ENCODE data around the gene GUCY2D. TPM values are rescaled to one million over a fixed set of nuclear protein-coding genes. Genes with fewer than 3 reads are reported as not detected.
"Not testable (repeated sequence)": the region's sequence is repeated elsewhere in the genome, so short reads cannot be mapped to it uniquely, and the experiment has no call there.

Gene GUCY2D
- total RNA-seq, 1 donor from 2014 or later, result not detected

DNA sequence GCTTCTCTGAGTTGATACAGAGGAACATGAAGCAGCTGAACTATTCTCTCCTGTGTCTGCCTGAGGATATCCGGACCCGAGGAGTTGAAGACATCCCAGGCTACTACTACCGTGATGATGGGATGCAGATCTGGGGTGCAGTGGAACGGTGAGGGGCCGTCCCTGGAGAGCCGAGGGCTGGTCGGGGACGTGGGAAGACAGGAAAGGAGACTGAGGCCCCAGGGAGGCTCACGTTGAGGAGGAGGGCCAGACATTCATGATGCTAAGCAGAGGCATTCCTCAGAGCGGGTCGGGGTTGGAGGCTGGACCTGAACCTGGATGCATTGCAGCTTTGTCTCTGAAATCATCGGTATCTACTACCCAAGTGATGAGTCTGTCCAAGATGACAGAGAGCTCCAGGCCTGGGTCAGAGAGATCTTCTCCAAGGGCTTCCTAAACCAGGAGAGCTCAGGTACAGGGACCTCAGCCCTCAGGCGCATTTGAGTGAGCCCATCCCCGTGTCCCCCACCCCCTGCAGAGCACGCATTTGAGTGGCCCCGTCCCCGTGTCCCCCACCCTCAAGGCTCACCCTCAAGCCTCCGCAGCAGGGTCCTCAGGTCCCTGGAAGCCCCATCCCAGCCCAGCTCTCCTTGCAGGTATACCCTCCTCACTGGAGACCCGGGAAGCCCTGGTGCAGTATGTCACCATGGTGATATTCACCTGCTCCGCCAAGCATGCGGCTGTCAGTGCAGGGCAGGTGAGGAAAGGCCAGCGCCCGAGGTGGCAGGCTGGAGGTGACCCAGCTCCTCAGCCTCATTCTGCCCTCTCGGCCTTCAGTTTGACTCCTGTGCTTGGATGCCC is 44.7 kb downstream of the GUCY2D start:
- DNase-seq, result no peak

DNA sequence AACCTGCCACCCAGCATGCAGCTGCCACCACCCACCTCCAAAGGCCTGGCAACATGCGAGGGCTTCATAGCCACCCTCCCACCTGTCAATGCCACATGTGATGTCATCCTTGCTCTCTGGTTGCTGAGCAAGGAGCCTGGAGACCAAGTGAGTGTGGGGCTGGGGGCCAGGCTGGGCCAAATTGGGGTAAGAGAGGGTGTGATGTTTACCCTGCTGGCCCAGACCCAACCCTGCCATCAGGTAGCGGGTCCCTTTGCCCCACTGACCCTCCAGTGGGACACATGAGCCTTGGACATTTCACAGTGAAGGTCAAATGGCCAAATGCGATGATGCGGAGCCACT is 45.3 kb downstream of the GUCY2D start:
- DNase-seq, result no peak

DNA sequence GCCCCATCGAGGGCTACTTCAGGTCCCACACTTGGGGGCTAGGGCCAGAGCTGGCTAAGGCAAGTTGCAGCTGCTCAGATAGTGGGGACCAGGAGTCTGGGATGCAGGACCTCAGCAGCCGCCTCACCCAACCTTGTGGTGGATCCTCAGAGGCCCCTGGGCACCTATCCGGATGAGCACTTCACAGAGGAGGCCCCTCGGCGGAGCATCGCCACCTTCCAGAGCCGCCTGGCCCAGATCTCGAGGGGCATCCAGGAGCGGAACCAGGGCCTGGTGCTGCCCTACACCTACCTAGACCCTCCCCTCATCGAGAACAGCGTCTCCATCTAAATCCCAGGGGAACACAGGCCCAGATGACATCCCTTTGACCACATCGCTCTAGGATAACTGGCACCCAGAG is 45.8 kb downstream of the GUCY2D start:
- no peak for DNase-seq

DNA sequence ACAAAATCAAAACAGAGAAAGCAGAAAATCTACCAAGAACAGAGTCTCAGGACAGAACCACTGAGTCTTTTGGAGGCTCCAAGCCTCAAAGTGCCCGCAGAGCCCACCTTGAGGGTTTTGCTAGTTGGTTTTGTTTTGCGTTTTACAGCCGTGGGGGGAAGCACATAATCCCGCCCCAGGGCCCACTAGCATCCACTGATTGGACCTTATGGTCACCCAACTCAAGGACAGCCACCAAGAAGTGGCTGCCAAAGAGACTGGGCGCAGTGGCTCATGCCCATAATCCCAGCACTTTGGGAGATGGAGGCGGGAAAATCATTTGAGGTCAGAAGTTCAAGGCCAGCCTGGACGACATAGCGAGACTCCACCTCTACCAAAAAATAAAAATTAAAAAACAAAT is 46.3 kb downstream of the GUCY2D start:
- no peak for DNase-seq

DNA sequence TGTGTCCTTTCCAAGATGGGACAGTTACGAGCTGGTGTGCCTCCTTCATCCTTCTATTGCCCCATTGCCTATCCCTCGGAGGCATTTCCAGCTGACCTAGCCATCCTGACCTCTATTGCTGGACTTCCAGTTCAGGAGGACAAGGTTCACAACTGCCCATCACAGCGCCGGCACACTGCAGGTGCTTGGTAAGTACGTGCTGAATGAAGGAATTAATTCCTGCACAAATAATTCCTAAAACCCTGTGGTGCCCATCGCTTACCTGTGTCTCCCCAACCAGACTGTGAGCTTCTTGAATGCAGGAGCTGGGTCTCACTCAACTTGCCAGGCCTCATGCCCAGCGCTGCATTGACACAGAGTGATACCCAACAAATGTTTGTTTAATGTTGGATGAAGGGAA is 49.4 kb downstream of the GUCY2D start:
- no peak for DNase-seq

DNA sequence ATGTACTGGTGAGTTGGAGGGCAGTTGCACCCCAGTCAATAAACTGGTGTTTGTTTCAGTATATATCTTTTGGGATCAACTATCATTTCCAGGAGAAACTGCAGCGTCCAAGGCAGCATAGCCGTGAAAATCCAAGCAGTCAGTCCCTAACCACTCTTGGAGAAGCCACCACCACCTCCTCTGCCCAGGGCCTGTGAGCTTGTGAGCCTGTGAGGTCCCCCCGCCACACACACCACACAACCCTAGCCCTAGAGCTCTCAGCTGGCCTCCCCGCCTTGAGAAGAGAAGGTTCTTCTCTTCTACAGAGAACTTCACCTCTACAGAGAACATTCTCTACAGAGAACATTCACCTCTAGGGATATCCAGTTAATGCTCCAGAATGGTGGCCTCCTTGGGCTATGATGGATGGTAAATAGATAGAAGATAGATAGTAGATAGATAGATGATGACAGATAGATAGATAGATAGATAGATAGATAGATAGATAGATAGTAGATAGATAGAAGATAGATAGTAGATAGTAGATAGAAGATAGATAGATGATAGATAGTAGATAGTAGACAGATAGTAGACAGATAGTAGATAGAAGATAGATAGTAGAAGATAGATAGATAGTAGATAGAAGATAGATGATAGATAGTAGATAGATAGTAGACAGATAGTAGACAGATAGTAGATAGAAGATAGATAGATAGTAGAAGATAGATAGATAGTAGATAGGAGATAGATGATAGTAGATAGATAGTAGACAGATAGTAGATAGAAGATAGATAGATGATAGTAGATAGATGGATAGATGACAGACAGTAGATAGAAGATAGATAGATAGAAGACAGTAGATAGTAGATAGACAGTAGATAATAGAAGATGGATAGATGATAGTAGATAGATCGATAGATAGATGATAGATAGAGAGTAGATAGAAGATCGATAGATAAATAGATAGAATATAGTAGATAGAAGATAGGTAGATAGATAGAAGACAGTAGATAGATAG is 50.1 kb downstream of the GUCY2D start:
- DNase-seq, result no peak

DNA sequence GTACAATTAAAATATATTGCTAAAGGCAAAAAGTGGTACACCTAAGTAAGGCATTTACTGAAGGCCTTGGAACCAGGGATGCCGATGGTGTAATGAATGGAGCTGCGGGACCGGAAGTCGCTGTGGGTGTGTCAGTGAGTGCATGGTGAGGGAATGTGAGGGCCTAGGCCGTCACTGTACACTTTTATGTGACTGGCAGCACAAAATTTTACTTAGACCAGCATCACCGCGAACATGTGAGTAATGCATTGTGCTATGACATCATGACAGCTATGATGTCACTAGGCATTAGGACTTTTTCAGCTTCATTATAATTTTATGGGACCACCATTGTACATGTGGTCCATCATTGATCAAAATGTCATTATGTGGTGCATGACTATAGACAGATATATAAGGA is 51.2 kb downstream of the GUCY2D start:
- DNase-seq, result no peak

DNA sequence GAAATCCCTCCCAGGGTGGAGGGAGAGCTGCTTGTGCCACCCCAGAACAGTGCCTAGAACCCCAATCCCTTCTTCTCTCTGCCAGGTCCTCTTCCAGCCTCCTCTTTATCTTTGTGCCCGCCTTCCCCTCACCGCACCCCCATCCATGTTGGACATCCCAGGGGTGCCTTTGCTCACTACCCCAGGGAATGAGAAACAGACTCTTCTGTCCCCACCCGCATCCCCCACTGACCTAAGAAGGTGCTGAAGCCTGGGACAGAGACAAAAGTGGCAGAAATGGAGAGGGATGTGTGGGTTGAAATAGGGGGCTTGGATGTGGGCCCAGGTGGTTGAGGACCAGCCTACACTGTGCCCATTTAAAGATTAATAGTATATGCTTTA is 53.4 kb downstream of the GUCY2D start:
- DNase-seq, result no peak

DNA sequence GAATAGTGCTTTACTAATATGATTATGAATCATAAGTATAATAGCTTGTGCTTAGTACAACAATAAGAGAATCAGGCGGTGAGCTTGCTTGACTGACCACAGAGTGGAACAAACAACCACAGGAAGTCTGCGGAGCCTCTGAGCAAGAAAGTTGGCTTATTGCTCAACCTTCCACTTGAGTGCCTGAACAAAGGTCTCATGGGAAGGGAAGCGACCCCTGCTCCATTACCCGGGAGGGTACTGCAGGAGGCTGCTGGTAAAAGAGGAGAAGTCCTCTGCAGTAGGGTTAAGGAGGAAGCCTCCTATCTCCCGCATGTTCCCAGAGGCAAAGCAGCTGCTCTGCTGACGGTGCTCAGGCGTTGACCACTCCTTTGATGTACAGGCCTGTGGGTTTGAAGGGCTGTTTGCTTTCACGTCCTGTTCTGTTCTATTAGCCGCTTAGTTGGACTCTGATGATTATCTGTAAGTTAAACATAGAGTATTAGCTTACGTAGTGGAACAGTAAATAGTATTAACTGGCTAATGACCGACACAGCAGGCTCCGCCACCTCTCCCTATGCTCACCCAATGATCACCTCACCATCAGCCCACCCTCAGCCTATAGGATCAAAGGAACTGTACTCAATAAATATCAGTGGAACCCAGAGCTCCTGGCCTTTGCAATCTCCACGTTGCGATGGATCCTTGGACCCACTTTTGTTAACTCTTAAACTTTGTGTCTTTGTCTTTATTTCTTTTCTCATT is 54.0 kb downstream of the GUCY2D start:
- DNase-seq, result peak; percentile 85

DNA sequence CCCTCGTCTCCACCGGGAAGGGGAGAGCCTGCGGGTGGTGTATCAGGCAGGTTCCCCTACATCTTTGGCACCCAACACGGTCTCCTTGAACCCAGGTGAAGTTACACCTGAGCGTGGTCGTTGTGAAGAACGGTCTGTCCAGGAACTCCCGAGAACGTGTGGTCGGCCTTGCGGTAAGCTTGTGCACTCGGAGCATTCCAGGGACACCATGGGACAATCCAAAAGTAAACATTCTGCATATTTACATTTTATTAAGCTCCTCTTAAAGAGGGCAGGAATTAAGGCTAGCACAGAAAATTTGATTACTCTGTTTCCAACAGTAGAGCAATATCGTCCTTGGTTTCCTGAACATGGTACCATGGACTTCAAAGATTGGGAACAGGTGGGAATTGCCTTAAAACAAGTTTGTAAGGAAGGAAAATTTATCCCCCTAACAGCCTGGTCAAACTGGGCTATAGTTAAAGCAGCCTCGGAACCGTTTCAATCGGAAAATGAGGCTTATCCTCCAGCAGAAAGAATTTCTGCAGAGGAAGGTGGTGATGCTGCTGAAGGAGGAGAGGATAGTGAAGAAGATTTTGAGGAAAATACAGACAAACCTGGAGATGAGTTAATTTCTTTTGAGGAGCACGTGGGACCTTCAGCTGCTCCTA is 54.7 kb downstream of the GUCY2D start:
- DNase-seq, result no peak

DNA sequence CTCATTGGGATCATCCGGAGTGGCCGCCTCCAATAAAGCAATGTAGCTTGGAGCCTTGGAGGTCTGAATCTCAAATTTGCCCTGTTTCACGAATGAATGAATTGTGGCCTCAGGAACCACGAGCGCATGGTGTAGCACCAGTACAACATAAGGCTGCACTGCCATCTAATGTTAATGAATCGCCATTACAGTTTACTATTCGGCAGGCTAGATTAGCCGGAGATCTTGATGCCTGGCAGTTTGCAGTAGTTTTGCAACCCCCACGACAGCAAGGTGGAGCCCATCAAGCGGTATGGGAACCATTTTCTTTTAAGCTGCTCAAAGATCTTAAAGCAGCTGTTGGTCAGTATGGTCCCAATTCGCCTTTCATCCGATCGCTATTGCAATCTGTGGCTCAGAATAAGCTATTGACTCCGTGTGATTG is 55.3 kb downstream of the GUCY2D start:
- DNase-seq, result peak; percentile 88

DNA sequence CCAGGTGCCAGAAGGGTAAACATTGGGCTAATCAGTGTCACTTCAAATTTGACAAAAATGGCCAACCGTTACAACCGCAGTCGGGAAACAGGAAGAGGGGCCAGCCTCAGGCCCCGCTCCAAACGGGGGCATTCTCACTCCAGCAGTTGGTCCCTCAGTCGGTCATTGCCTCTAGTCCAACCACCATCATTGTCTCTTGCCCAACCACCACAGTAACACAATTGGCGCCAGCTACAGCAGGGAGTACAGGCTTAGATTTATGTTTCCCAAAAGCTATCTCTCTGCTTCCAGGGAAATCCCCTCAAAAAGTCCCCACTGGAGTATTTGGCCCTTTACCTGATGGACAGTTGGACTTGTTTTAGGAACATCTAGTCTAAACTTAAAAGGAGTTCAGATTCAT is 56.7 kb downstream of the GUCY2D start:
- DNase-seq, result no peak

DNA sequence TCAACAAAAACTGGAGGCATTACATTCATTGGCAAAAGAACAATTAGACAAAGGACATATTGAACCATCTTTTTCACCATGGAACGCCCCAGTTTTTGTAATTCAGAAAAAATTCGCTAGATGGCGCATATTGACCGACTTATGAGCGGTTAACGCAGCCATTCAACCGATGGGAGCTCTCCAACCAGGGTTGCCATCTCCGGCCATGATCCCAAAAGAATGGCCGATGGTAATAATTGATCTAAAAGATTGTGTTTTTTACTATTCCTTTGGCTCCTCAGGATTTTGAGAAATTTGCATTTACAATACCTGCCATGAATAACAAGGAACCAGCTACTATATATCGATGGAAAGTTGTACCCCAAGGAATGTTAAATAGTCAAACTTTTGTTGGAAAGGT is 57.9 kb downstream of the GUCY2D start:
- DNase-seq, result peak; percentile 84

DNA sequence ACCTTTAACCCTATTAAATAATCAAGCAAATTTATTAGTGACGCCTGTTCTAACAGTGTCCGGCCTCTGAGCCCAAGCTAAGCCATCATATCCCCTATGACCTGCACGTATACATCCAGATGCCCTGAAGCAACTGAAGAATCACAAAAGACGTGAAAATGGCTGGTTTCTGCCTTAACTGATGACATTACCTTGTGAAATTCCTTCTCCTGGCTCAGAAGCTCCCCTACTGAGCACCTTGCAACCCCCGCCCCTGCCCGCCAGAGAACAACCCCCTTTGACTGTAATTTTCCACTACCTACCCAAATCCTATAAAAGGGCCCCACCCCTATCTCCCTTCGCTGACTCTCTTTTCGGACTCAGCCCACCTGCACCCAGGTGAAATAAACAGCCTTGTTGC is 59.4 kb downstream of the GUCY2D start:
- DNase-seq, result not testable (repeated sequence)

DNA sequence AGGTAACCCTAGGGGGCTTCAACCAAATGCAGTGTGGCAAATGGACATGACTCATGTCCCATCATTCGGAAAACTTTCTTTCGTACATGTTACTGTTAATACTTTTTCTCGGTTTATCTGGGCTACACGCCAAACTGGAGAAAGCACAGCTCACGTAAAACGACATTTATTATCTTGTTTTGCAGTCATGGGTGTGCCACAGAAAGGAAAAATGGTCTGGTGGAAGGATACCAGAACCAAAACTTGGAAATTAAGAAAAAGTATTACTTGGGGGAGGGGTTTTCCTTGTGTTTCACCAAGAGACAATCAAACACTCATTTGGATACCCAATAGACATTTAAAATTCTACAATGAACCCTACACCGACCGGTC is 60.0 kb downstream of the GUCY2D start:
- DNase-seq, result peak; percentile 28

DNA sequence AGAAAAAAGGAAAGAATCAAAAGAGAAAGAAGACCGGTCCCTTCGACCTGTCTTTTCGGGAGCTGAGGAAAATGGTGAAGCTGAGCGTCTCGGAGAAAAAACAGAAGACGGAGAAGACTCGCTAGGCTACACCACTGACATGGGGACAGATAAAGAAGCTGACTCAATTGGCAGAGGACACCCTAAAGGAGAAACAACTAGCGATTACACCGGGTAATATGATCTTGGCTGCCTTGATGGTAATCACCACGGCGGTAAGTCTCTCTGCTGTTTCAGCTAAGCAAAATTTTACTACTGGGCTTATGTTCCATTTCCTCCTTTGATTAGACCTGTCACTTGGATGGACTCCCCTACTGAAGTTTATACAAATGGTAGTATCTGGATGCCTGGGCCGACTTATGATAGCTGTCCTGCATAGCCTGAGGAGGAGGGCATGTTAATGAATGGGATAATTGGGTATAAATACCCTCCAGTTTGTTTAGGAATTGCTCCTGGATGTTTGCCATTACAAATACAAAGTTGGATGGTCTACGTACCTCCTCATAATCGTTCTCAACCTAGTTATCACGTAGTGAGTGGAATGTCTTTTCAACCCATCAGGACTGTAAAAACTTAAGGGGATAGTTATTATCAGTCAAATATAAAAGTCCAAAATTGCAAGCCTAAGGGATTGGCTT is 60.5 kb downstream of the GUCY2D start:
- DNase-seq, result no peak

DNA sequence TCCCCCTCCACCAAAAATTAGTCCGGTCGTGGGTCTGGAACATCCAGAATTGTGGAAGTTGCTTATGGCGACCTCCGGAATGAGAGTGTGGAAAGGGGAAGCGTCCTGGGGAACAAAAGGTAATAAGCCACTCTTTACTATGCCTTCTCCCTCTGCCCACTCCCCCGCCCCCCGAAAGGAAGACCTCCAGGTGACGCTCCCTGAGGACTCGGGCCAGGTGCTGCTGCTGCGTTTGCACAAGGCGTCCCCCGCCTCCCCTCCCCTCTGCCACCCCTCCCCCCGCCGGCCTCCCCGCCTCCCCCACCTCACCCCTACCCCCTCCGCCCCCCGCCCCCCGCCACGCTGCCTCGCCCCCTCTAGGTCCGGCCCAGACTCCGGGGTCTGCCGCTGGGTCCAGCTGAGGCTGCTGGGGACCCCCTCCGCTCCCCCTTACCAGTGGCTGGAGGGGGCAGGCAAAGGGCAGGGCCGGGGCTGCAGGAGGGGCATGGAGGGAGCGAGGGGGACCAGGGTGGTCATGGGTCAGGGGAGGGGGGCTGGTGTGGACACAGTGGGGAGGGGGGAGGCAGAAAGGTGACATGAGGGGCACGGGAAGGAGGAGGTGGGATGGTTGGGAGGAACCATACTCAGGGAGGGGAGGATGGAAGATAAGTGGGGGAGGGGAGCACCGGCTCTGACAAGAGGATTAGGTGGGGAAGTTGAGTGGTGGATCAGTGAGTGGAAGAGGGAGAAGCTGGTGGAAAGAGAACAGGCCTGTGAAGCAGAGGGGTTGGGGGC is 61.5 kb downstream of the GUCY2D start:
- no peak for DNase-seq

DNA sequence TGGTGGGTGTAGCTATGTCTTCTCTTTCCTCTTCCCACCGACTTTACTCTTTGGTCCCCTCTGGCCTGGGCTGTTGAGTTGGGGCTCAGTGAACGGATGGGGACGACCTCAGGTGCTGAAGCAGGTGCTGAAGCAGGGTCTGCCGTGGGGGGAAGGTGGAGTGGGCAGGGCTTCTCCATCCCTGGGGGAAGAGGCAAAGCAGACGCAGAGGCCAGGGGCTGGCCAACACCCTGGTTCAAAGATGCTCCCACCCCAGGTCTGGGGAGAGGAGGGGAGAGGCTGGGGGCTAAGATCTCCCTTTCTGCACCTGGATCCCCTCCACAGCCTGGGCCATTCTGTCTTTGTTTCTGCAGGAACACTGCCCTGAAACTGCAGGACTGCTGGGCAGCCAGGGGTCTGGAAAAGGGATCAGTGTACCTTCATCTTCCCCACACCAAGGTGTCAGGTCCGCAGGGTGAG is 62.2 kb downstream of the GUCY2D start:
- DNase-seq, result no peak

DNA sequence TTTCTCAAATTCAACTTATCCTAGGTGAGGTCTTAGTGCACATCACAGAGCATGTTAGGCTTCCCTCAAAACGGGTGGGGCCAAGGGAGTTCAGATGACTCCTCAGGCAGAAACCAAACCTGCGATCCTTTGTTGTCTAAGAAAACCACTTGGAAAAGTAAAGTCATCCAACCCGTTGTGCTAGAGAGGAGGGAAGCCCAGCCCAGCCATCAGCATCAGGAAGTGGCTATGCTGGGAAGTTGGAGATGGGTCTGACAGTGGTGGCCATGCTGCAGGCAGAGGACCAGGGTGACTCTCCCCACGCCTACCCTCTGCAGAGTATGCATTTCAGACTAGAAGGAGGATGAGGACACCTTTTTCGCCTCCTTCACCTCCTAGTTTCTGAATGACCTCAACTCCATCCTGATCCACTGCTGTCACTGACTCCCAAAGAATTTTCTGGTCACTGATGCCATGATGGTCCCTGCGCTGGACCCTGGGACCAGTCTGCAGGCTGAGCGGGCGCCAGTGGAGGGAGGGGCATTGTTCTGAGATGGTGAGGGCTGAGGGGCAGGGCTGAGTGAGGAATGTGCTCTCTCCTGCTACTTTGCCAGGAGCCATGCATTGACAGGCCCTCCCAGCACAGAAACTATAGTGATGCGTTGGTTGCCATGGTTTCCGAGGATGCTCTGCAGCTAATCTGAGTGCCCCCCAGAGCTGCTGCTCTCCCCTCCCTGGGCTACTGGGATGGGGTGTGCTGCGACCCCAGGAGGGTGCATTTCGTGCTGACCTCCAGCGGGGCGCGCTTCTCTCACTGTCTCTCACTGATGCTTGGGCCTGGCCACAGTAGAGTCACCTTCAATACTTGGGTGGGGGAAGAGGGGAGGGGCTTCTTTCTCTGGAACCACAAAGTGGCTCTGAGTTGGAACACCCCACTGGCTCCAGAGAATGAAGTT is 64.7 kb downstream of the GUCY2D start:
- no peak for DNase-seq

DNA sequence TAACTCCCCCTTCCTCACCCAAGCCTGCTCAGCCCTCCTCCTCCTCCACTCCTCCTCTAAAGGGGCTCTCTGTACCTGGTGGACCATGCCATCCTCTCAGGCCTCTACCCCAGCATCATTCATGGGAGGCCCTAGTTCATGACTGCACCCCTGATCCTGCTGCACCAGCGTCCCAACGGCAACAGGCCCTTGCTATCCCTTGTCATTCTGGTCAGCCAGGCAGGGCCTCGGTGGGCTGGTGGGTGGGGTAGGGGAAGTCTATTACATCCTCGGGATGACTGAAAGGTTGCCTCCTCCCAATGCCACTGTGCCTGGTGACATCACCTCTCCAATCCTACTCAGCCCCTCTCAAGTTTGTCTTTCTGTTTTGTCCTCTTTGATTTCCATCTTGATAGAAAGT is 65.4 kb downstream of the GUCY2D start:
- no peak for DNase-seq
